Measurements from ENCODE around the gene TMEM91. TPM values are rescaled to one million over a fixed set of nuclear protein-coding genes. Genes with fewer than 3 reads are reported as not detected.
A peak's percentile ranks its signal among the peaks of the same experiment; 100 is the strongest.
"Not testable (repeated sequence)": the region's sequence is repeated elsewhere in the genome, so short reads cannot be mapped to it uniquely, and the experiment has no call there.

TMEM91 gene
- polyA plus RNA-seq, 4 donors: 1.3 to 14.6 (median 5.2) TPM

DNA sequence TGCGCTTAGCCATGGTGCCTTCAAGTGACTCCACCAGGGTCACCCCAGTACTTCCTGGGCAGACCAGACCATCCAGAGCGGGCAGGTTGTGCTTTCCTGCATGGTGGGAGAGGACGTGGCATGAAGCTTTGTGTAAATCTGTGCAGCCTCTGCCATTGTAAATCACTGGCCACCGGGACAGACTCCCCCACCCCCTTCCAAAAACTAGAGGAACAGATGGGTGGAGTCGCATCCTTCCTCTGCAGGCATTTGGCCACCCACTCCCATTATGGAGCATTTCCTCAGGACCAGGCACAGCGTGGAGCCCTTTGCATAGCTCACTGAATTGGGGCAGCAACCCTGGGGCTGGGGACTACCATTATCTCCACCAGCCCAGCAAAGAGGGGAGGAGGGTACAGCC lies 29.4 kb downstream of the TMEM91 start:
- Histone ChIP-seq H3K36me3 (ENCODE audit: control insufficient read depth in 3 of 3, insufficient read depth in 2 of 3, low read depth in 1 of 3, low read length in 3 of 3) (peaks cover 0 to 43% (median 0%) of the 10 kb centered on the region in 3 donors), H3K9me3 (ENCODE audit: control insufficient read depth in 2 of 2, insufficient read depth in 1 of 2, low read depth in 1 of 2, low read length in 1 of 2) (no peaks in the 10 kb centered on the region), H3K4me3 (ENCODE audit: low read depth in 1 of 3, low read length in 3 of 3) (no peak overlapping the region), H3K27ac (ENCODE audit: low read depth in 1 of 3, low read length in 2 of 3) (no peak overlapping the region), H3K4me1 (ENCODE audit: control insufficient read depth in 3 of 3, insufficient read depth in 2 of 3, low read depth in 1 of 3, low read length in 2 of 3) (peaks cover 0 to 20% (median 0%) of the 10 kb centered on the region in 3 donors), H3K27me3 (ENCODE audit: control insufficient read depth in 3 of 3, insufficient read depth in 3 of 3, low read length in 3 of 3) (no peaks in the 10 kb centered on the region)
- FAIRE-seq: no peak
- 80 to 88% (median 87%) methylated on average over 6 of the region's 6 CpGs for WGBS, 3 donors
- DNase-seq: no peak

DNA sequence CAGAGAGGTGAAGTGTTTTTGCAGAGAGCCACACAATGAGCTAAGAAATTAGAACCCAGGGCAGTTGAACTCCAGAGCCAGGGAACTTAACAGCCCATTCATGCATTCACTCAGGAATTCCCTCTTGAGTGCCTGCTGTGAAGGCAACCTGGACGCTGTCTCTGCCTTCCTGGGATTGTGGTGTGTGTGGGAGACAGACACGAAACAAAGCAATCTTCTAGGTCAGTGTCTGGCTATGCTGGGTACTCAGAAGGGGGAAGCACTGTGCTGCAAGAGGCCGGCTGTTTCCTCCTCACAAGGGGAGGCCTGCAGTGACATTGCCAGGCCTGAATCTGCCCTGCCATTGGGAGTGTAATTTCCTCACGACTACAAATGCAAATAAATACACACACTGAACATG lies 30.9 kb downstream of the TMEM91 start:
- no peak for FAIRE-seq

DNA sequence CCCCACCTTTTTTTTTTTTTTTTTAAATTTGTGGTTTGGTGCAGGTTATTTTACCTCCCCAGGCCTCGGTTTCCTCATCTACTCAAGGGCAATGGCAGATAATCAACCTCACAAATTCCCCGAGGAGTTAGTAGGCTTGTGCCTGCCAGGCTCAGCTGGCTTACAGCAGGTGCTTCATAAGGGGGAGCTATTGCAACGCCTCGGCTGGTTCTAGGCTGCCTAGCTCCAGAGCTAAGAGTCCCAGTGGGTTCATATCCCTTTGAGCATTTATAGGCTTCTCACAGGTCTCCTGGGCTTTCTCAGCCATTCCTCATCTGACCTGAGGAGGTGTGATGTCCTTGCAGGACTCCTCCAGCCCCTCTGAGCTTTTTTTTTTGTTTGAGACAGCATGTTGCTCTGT lies 31.9 kb downstream of the TMEM91 start:
- no peak overlapping the region for H3K27ac ChIP-seq (ENCODE audit: low read depth in 1 of 3, low read length in 2 of 3)
- DNase-seq (peak in 1 of 2 donors; percentile 41), FAIRE-seq (no peak)
- peaks cover 0 to 20% (median 0%) of the 10 kb centered on the region in 3 donors for H3K4me1 ChIP-seq (ENCODE audit: control insufficient read depth in 3 of 3, insufficient read depth in 2 of 3, low read depth in 1 of 3, low read length in 2 of 3)
- H3K9me3 ChIP-seq (ENCODE audit: control insufficient read depth in 2 of 2, insufficient read depth in 1 of 2, low read depth in 1 of 2, low read length in 1 of 2): no peaks in the 10 kb centered on the region
- no peaks in the 10 kb centered on the region for H3K27me3 ChIP-seq (ENCODE audit: control insufficient read depth in 3 of 3, insufficient read depth in 3 of 3, low read length in 3 of 3)
- 37 to 62% (median 54%) methylated on average over 4 of the region's 4 CpGs for WGBS, 3 donors
- no peak overlapping the region for H3K4me3 ChIP-seq (ENCODE audit: low read depth in 1 of 3, low read length in 3 of 3)
- H3K36me3 ChIP-seq (ENCODE audit: control insufficient read depth in 3 of 3, insufficient read depth in 2 of 3, low read depth in 1 of 3, low read length in 3 of 3): peaks cover 2 to 55% (median 4%) of the 10 kb centered on the region in 3 donors

More for the DNA sequence above, 30.9 kb downstream of the TMEM91 start:
- no peaks in the 10 kb centered on the region for H3K9me3 ChIP-seq (ENCODE audit: control insufficient read depth in 2 of 2, insufficient read depth in 1 of 2, low read depth in 1 of 2, low read length in 1 of 2)
- peaks cover 0 to 20% (median 0%) of the 10 kb centered on the region in 3 donors for H3K4me1 ChIP-seq (ENCODE audit: control insufficient read depth in 3 of 3, insufficient read depth in 2 of 3, low read depth in 1 of 3, low read length in 2 of 3)
- 58 to 72% (median 69%) methylated on average over 4 of the region's 4 CpGs for WGBS, 3 donors
- H3K27ac ChIP-seq (ENCODE audit: low read depth in 1 of 3, low read length in 2 of 3): no peak overlapping the region
- no peak for DNase-seq
- H3K36me3 ChIP-seq (ENCODE audit: control insufficient read depth in 3 of 3, insufficient read depth in 2 of 3, low read depth in 1 of 3, low read length in 3 of 3): peaks cover 2 to 53% (median 2%) of the 10 kb centered on the region in 3 donors
- H3K27me3 ChIP-seq (ENCODE audit: control insufficient read depth in 3 of 3, insufficient read depth in 3 of 3, low read length in 3 of 3): no peaks in the 10 kb centered on the region
- H3K4me3 ChIP-seq (ENCODE audit: low read depth in 1 of 3, low read length in 3 of 3): no peak overlapping the region

DNA sequence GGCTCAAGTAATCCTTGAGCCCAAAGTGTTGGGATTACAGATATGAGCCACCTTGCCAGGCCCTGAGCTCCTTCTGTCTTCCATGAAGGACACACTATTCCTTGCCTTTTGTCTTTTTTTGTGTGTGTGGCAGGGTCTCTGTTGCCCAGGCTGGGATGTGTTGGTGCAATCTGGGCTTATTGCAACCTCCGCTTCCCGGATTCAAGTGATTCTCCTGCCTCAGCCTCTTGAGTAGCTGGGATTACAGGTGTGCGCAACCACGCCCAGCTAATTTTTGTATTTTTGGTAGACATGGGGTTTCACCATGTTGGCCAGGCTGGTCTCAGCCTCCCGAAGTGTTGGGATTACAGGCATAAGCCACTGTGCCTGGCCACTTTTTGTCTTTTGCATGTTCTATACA lies 32.5 kb downstream of the TMEM91 start:
- FAIRE-seq: not testable (repeated sequence)
- 90 to 96% (median 91%) methylated on average over 5 of the region's 5 CpGs for WGBS, 3 donors

DNA sequence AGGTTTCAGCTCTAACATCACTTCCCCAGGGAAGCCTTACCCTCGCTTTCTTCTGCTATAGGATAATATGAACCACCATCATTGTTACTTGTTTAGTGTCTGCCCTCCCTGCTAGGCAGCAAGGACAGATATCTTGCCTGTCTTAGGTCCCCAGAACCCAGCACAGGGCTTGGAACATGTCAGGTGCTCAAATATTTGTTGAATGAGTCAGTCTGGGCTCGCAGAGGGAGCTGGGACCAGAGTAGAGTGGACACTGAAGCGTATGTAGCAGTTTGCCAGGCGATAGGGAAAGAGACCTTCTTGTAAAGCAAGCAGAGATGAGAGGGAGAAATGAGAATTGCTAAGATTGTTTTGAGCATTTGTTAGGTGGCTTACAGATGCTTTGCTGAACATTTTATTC lies 33.0 kb downstream of the TMEM91 start:
- Histone ChIP-seq H3K9me3 (ENCODE audit: control insufficient read depth in 2 of 2, insufficient read depth in 1 of 2, low read depth in 1 of 2, low read length in 1 of 2) (no peaks in the 10 kb centered on the region), H3K4me3 (ENCODE audit: low read depth in 1 of 3, low read length in 3 of 3) (no peak overlapping the region), H3K36me3 (ENCODE audit: control insufficient read depth in 3 of 3, insufficient read depth in 2 of 3, low read depth in 1 of 3, low read length in 3 of 3) (peaks cover 2 to 61% (median 4%) of the 10 kb centered on the region in 3 donors), H3K4me1 (ENCODE audit: control insufficient read depth in 3 of 3, insufficient read depth in 2 of 3, low read depth in 1 of 3, low read length in 2 of 3) (peaks cover 0 to 28% (median 0%) of the 10 kb centered on the region in 3 donors), H3K27me3 (ENCODE audit: control insufficient read depth in 3 of 3, insufficient read depth in 3 of 3, low read length in 3 of 3) (no peaks in the 10 kb centered on the region), H3K27ac (ENCODE audit: low read depth in 1 of 3, low read length in 2 of 3) (peak overlapping the region in 2 of 3 donors; percentile 49 to 59)
- WGBS, 3 donors: 50 to 72% (median 59%) methylated on average over 4 of the region's 4 CpGs
- FAIRE-seq: no peak
- DNase-seq: peak; percentile 58 to 84

More for the DNA sequence above, 32.5 kb downstream of the TMEM91 start:
- DNase-seq; H3K9me3 ChIP-seq (ENCODE audit: control insufficient read depth in 2 of 2, insufficient read depth in 1 of 2, low read depth in 1 of 2, low read length in 1 of 2); H3K27me3 ChIP-seq (ENCODE audit: control insufficient read depth in 3 of 3, insufficient read depth in 3 of 3, low read length in 3 of 3); H3K4me3 ChIP-seq (ENCODE audit: low read depth in 1 of 3, low read length in 3 of 3): not testable (repeated sequence)
- Histone ChIP-seq H3K36me3 (ENCODE audit: control insufficient read depth in 3 of 3, insufficient read depth in 2 of 3, low read depth in 1 of 3, low read length in 3 of 3) (peaks cover 2 to 57% (median 4%) of the 10 kb centered on the region in 3 donors), H3K4me1 (ENCODE audit: control insufficient read depth in 3 of 3, insufficient read depth in 2 of 3, low read depth in 1 of 3, low read length in 2 of 3) (peaks cover 0 to 24% (median 0%) of the 10 kb centered on the region in 3 donors), H3K27ac (ENCODE audit: low read depth in 1 of 3, low read length in 2 of 3) (peak overlapping the region in 2 of 3 donors; percentile 49 to 59)

DNA sequence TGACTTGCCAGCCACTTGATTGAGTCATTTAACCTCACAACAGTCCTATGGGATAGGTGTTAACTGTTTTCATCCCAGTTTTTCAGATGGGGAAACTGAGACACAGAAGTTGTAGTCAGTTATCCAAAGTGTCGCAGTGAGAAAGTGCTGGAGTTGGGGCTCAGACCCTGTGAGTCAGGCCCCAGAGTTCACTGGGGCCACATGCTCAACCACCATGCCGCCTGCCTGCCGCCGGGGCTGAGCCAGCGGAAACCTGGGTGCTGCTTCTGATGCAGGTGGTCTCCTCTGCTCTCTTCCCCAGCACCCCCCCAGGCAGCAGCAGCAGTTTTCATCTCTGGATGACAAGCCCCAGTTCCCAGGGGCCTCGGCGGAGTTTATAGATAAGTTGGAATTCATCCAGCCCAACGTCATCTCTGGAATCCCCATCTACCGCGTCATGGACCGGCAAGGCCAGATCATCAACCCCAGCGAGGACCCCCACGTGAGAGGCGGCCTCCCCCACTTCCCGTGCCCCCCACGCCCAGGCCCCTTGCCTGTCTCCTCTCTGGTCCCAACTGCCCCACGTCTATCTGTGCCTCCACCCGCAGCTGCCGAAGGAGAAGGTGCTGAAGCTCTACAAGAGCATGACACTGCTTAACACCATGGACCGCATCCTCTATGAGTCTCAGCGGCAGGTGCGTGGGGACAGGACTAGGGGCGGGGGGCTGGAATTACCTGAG lies 34.2 kb downstream of the TMEM91 start:
- no peaks in the 10 kb centered on the region for H3K27me3 ChIP-seq (ENCODE audit: control insufficient read depth in 3 of 3, insufficient read depth in 3 of 3, low read length in 3 of 3)
- no peak for FAIRE-seq
- H3K9me3 ChIP-seq (ENCODE audit: control insufficient read depth in 2 of 2, insufficient read depth in 1 of 2, low read depth in 1 of 2, low read length in 1 of 2): no peaks in the 10 kb centered on the region
- no peak overlapping the region for H3K27ac ChIP-seq (ENCODE audit: low read depth in 1 of 3, low read length in 2 of 3)
- H3K4me1 ChIP-seq (ENCODE audit: control insufficient read depth in 3 of 3, insufficient read depth in 2 of 3, low read depth in 1 of 3, low read length in 2 of 3): peaks cover 0 to 40% (median 4%) of the 10 kb centered on the region in 3 donors
- DNase-seq: no peak
- peaks cover 2 to 69% (median 4%) of the 10 kb centered on the region in 3 donors for H3K36me3 ChIP-seq (ENCODE audit: control insufficient read depth in 3 of 3, insufficient read depth in 2 of 3, low read depth in 1 of 3, low read length in 3 of 3)
- 90 to 95% (median 94%) methylated on average over 22 to 23 of the region's 23 CpGs for WGBS, 3 donors
- no peak overlapping the region for H3K4me3 ChIP-seq (ENCODE audit: low read depth in 1 of 3, low read length in 3 of 3)

DNA sequence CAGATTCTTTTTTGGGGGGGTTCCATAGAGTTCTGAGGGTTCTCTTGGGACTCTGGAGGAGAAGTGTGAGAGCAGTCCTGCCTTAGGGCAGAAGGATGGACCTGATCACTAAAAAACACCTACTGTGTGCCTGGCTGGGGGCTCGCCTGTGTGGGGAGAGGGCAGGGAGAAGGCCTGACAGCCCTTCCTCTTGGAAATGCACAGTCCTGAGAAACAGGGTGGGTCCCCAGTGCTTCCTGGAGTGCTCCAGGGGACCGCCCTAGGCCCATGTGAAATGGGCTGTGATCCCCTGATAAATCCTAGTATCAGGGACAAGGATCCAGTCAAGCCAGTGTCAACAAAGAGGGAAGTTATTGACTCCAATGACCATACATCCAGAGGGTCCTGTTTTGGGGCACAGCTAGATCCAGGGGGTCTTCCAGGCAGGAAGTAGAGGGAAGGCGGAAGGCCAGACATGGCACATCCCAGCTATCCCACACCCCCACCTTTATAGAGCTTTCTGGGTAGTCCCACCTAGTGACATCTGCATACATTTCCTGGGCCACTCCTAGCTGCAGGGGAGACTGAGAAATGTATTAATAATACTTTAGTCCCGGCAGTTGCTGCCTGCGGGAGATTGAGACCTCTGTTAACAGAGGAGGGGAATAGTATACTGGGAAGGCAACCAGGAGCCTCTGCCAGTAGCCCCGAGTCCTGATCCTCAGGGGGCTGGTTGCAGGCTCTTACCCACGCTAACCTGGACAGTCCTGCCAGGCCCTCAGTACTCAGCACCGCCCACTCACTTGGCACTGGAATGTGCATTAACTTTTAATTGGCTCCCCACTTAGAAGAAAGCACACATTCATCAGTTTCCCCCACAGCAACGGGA lies 35.0 kb downstream of the TMEM91 start:
- FAIRE-seq: no peak
- Histone ChIP-seq H3K9me3 (ENCODE audit: control insufficient read depth in 2 of 2, insufficient read depth in 1 of 2, low read depth in 1 of 2, low read length in 1 of 2) (peaks cover 0 to 4% of the 10 kb centered on the region in 2 donors), H3K27ac (ENCODE audit: low read depth in 1 of 3, low read length in 2 of 3) (no peak overlapping the region), H3K4me1 (ENCODE audit: control insufficient read depth in 3 of 3, insufficient read depth in 2 of 3, low read depth in 1 of 3, low read length in 2 of 3) (peaks cover 0 to 40% (median 4%) of the 10 kb centered on the region in 3 donors), H3K4me3 (ENCODE audit: low read depth in 1 of 3, low read length in 3 of 3) (no peak overlapping the region), H3K36me3 (ENCODE audit: control insufficient read depth in 3 of 3, insufficient read depth in 2 of 3, low read depth in 1 of 3, low read length in 3 of 3) (peaks cover 2 to 69% (median 4%) of the 10 kb centered on the region in 3 donors), H3K27me3 (ENCODE audit: control insufficient read depth in 3 of 3, insufficient read depth in 3 of 3, low read length in 3 of 3) (no peaks in the 10 kb centered on the region)
- 69 to 89% (median 81%) methylated on average over 9 of the region's 9 CpGs for WGBS, 3 donors
- DNase-seq: no peak

DNA sequence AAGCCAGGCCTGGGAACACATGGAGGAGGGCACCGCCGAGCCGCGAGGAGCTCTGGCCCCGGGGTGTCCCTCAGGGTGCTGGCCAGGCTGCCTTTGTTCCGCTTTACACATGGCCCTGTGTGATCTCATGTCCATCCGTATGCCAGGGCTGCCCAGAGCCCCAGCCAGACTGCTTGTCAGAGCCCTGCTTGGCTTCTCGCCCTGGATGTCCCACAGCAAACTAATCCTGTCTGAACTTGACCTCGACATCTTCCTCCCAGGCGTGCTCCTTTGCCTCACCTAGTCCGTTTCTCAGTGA lies 35.6 kb downstream of the TMEM91 start:
- H3K4me3 ChIP-seq (ENCODE audit: low read depth in 1 of 3, low read length in 3 of 3): no peak overlapping the region
- DNase-seq (no peak), FAIRE-seq (no peak)
- no peaks in the 10 kb centered on the region for H3K27me3 ChIP-seq (ENCODE audit: control insufficient read depth in 3 of 3, insufficient read depth in 3 of 3, low read length in 3 of 3)
- H3K27ac ChIP-seq (ENCODE audit: low read depth in 1 of 3, low read length in 2 of 3): no peak overlapping the region
- peaks cover 2 to 72% (median 4%) of the 10 kb centered on the region in 3 donors for H3K36me3 ChIP-seq (ENCODE audit: control insufficient read depth in 3 of 3, insufficient read depth in 2 of 3, low read depth in 1 of 3, low read length in 3 of 3)
- WGBS, 3 donors: 77 to 91% (median 89%) methylated on average over 11 of the region's 11 CpGs
- H3K4me1 ChIP-seq (ENCODE audit: control insufficient read depth in 3 of 3, insufficient read depth in 2 of 3, low read depth in 1 of 3, low read length in 2 of 3): peaks cover 0 to 40% (median 4%) of the 10 kb centered on the region in 3 donors
- H3K9me3 ChIP-seq (ENCODE audit: control insufficient read depth in 2 of 2, insufficient read depth in 1 of 2, low read depth in 1 of 2, low read length in 1 of 2): peaks cover 0 to 9% of the 10 kb centered on the region in 2 donors

Measured in small intestine (tissue), 7 donors.